Activated naive CD8-positive, alpha-beta T cell treated with anti-CD3 and anti-CD28 coated beads, Interleukin-2, amount 50 U/mL, for 24 hours (primary cell): ENCODE data around the gene LDB3.

ENCODE experiments used
- ATAC-seq: fragments of 150-1000 bp; cut with Tn5 transposase; one replicate; pipeline ENCODE4 v1.10.0; 2021
- DNase-seq: peaks from one replicate; pipeline ENCODE4 v3.0.0; 2021
- H3K27ac Mint-ChIP-seq: one replicate; pipeline ENCODE4 v1.8.0; 2021; ENCODE audit warnings: mild to moderate bottlenecking, mixed read lengths
- H3K27me3 Mint-ChIP-seq: one replicate; pipeline ENCODE4 v1.8.0; 2021; ENCODE audit warnings: mixed read lengths
- H3K36me3 Mint-ChIP-seq: one replicate; pipeline ENCODE4 v1.8.0; 2021; ENCODE audit warnings: low read depth, mixed read lengths
- H3K4me1 Mint-ChIP-seq: one replicate; pipeline ENCODE4 v1.8.0; 2021; ENCODE audit warnings: mixed read lengths
- H3K4me3 Mint-ChIP-seq: one replicate; pipeline ENCODE4 v1.8.0; 2021; ENCODE audit warnings: mild to moderate bottlenecking, moderate library complexity, mixed read lengths
- H3K9me3 Mint-ChIP-seq: one replicate; pipeline ENCODE4 v1.8.0; 2021; ENCODE audit warnings: mixed read lengths

The LDB3 gene

GRCh38 chr10:86657011-86657395 lies 11.3 kb upstream of the LDB3 start:
- DNase-seq: no peak
- no peaks in the 10 kb centered on the region for H3K4me1 Mint-ChIP-seq
- H3K27ac Mint-ChIP-seq: no peak overlapping the region
- no peaks in the 10 kb centered on the region for H3K36me3 Mint-ChIP-seq
- no peak overlapping the region for H3K4me3 Mint-ChIP-seq
- ATAC-seq: no peak
- H3K27me3 Mint-ChIP-seq: no peaks in the 10 kb centered on the region
- no peaks in the 10 kb centered on the region for H3K9me3 Mint-ChIP-seq

DNA sequence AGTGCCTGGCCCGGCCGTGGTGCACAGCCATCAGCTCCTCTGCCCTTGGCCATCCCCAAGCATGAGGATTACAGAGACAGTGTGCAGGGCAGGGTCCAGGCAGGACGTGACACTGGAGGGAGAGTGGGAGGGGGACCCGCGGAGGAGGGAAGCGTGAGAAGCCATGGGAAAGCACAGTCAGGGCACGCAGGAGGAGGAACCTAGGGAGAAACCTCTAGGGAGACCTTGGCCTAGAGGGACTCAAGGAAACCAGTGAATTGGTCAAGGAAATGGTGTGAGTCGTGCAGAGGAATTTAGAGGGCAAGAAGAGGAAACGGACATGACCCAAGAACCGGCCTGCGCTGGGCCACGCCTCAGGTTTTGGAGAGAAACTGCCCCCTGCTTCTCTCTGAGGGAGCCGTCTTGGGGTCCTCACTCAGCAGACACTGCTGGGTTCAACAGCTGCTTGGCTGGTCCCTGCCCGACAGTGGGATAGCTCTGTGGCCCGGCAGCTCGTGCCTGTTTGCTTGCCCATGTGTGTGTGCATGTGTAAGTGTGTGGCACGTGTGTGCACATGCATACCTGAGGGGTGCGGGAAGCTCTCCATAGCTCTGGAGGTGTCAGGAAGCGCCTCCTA lies 10.8 kb upstream of the LDB3 start:
- Mint-ChIP-seq H3K4me1 (no peaks in the 10 kb centered on the region), H3K4me3 (no peak overlapping the region), H3K36me3 (no peaks in the 10 kb centered on the region), H3K9me3 (no peaks in the 10 kb centered on the region), H3K27me3 (no peaks in the 10 kb centered on the region), H3K27ac (no peak overlapping the region)
- DNase-seq (no peak), ATAC-seq (no peak)

DNA sequence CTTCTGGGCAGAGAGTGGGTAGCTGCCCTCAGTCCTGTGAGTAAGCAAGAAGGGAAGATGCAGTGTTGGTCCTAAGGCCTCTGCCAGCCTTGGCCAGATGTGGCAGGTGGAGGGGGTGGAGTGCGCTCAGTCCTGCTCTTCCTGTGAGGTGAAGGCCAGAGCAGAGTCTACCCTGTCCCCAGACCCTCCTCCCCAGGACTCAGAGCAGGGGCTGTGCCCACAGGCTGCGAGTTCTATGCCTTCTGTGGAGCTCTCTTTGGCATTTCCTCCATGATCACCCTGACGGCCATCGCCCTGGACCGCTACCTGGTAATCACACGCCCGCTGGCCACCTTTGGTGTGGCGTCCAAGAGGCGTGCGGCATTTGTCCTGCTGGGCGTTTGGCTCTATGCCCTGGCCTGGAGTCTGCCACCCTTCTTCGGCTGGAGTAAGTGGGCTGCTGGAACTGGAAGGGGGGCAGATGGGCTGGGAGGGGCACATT lies 10.0 kb upstream of the LDB3 start:
- H3K4me3 Mint-ChIP-seq: no peak overlapping the region
- no peaks in the 10 kb centered on the region for H3K36me3 Mint-ChIP-seq
- no peaks in the 10 kb centered on the region for H3K9me3 Mint-ChIP-seq
- DNase-seq: no peak
- ATAC-seq: no peak
- H3K27ac Mint-ChIP-seq: no peak overlapping the region
- H3K4me1 Mint-ChIP-seq: no peaks in the 10 kb centered on the region
- no peaks in the 10 kb centered on the region for H3K27me3 Mint-ChIP-seq

- no peaks in the 10 kb centered on the region for H3K36me3 Mint-ChIP-seq
- DNase-seq (no peak), ATAC-seq (no peak)
Observed at GRCh38 chr10:86658751-86659150, 9.6 kb upstream of the LDB3 start.

DNA sequence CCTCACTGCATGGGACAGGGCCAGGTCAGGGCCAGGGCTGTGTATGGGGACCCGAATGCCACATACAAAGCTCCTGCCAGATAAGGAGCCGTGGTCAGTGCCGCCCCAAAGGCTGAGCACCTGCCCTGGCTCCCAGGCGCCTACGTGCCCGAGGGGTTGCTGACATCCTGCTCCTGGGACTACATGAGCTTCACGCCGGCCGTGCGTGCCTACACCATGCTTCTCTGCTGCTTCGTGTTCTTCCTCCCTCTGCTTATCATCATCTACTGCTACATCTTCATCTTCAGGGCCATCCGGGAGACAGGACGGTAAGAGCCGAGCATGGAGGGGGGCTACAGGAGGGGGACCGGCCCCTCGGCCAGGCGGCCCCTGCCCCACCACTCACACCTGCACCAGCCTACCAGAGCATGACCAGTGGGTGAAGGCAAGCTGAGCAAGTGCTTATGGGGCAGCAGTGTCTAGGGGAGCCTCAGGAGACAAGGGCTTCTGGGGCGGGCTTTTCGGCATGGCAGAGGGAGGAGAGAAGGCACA lies 9.1 kb upstream of the LDB3 start:
- Mint-ChIP-seq H3K4me1 (no peaks in the 10 kb centered on the region), H3K9me3 (no peaks in the 10 kb centered on the region), H3K27ac (no peak overlapping the region), H3K4me3 (no peak overlapping the region), H3K36me3 (no peaks in the 10 kb centered on the region), H3K27me3 (no peaks in the 10 kb centered on the region)
- ATAC-seq: no peak
- no peak for DNase-seq

More at GRCh38 chr10:86658751-86659150, 9.6 kb upstream of the LDB3 start:
- Mint-ChIP-seq H3K27me3 (no peaks in the 10 kb centered on the region), H3K4me3 (no peak overlapping the region), H3K27ac (no peak overlapping the region), H3K4me1 (no peaks in the 10 kb centered on the region), H3K9me3 (no peaks in the 10 kb centered on the region)

DNA sequence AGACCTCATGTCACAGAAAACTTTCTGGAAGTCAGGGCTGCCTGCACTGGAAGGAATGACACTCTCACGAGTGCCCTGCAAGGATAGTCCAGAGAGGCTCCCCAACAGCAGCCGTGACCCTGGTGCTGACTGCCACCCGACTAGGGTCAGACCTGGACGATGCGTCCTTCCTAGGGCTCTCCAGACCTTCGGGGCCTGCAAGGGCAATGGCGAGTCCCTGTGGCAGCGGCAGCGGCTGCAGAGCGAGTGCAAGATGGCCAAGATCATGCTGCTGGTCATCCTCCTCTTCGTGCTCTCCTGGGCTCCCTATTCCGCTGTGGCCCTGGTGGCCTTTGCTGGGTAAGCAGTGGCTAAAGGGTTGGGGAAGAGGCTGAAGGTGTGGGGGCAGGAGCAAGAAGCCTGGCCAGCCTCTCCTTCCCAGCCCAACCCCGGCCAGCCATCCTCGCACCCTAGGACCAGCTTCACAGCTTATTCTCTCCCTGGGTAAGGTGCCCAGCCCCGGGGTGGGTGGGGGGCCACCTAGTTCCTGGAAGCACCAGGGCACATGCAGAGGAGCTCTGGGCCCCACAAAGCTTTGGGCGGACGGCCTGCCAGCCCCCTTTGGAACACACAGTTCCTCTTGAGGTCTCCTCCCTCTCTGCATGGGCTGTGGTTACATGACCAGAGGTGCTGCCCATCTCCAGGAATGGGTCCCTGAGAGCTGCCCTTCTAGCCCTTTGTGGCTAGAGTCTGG lies 8.4 kb upstream of the LDB3 start:
- ATAC-seq (no peak), DNase-seq (no peak)
- H3K27ac Mint-ChIP-seq: no peak overlapping the region
- no peaks in the 10 kb centered on the region for H3K27me3 Mint-ChIP-seq
- H3K4me3 Mint-ChIP-seq: no peak overlapping the region
- H3K36me3 Mint-ChIP-seq: no peaks in the 10 kb centered on the region
- no peaks in the 10 kb centered on the region for H3K9me3 Mint-ChIP-seq
- H3K4me1 Mint-ChIP-seq: no peaks in the 10 kb centered on the region

- ATAC-seq (no peak), DNase-seq (no peak)
- no peaks in the 10 kb centered on the region for H3K9me3 Mint-ChIP-seq
- no peak overlapping the region for H3K4me3 Mint-ChIP-seq
- H3K36me3 Mint-ChIP-seq: no peaks in the 10 kb centered on the region
- no peak overlapping the region for H3K27ac Mint-ChIP-seq
- H3K4me1 Mint-ChIP-seq: no peaks in the 10 kb centered on the region
- no peaks in the 10 kb centered on the region for H3K27me3 Mint-ChIP-seq
Observed at GRCh38 chr10:86661161-86662025, 6.9 kb upstream of the LDB3 start.

GRCh38 chr10:86662186-86663045 lies 5.9 kb upstream of the LDB3 start:
- Mint-ChIP-seq H3K9me3 (no peaks in the 10 kb centered on the region), H3K36me3 (no peaks in the 10 kb centered on the region), H3K27me3 (no peaks in the 10 kb centered on the region), H3K4me1 (no peaks in the 10 kb centered on the region), H3K4me3 (no peak overlapping the region), H3K27ac (no peak overlapping the region)
- ATAC-seq (no peak), DNase-seq (no peak)

GRCh38 chr10:86663046-86663345 lies 5.3 kb upstream of the LDB3 start:
- H3K4me1 Mint-ChIP-seq: no peaks in the 10 kb centered on the region
- H3K27ac Mint-ChIP-seq: no peak overlapping the region
- H3K4me3 Mint-ChIP-seq: no peak overlapping the region
- DNase-seq (no peak), ATAC-seq (no peak)
- no peaks in the 10 kb centered on the region for H3K36me3 Mint-ChIP-seq
- H3K9me3 Mint-ChIP-seq: no peaks in the 10 kb centered on the region
- no peaks in the 10 kb centered on the region for H3K27me3 Mint-ChIP-seq

DNA sequence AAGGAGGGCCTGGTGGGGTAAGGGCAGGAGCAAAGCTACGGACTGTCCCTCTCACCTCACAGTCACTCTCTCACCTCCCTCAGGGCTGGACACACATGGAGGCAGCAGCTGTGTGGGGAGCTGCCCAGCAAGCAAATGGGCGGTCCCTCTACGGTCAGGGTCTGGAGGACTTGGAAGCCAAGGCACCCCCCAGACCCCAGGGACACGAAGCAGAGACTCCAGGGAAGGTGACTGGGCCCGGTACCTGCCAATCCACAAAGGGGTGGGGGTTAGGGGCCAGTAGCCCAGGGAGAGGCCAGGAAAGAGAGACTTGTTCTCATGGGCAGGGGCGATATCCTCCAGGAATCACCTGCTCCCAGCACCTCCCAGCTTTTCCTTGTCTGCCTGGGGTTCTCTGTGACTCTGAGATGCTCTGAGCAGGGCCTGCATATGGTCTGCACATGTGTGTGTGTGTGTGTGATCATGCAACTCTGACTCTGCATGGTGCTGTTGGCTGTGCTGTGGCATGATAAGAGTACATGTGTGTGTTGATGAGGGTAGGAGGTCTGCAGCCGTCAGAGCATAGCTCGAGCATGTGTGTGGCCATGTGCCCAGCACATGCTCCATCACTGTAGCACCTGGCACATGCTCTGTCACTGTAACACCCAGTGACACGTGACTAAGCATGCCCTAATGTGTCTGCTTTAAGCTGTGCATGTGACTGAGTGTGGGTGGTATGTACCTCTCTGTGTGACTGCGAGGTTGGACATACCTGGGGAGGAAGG lies 4.6 kb upstream of the LDB3 start:
- Mint-ChIP-seq H3K36me3 (no peaks in the 10 kb centered on the region), H3K9me3 (no peaks in the 10 kb centered on the region), H3K27ac (no peak overlapping the region), H3K4me3 (no peak overlapping the region), H3K27me3 (no peaks in the 10 kb centered on the region), H3K4me1 (no peaks in the 10 kb centered on the region)
- DNase-seq (no peak), ATAC-seq (no peak)

DNA sequence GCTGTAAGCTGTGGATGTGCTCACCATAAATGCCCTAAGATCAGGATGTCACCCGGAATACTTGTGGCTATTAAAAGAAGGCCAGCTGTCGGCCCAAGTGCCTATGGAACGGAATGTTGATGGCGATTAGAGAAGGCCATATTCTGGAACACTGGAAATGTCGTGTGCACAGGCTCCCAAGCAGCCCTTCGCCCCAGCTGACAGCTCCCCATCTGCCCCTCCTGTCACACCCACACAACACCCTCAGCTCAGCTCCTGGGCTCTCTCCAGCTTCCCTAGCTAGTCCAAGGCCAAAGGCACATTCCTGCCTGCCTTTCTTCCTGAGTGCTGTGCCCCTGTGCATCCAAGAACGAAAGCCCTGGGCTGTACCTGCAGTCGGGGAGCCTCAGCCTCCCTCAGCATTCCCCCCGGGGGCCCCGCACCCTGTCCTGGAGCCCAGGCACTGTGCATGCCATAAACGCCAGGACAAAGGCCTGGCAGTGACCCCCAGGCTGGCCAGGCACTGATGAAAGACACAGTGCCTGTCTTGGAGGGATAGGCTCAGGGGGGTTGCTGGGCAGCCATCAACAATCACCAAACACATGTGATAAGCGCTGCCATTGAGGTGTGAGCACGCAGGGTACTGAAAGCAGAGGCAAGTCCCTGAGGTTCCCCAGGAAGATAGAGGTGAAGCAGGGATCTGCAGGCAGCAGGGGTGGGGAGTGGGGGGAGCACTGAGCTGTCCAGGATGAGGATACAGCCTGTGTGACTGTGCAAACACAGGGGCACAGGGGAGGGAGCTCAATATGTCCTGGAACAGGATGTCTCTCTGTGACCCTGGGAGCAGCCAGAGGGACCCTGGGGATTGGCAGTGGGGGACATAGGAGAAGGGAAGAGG lies 3.7 kb upstream of the LDB3 start:
- H3K4me1 Mint-ChIP-seq: no peaks in the 10 kb centered on the region
- H3K4me3 Mint-ChIP-seq: no peak overlapping the region
- H3K27me3 Mint-ChIP-seq: no peaks in the 10 kb centered on the region
- DNase-seq (no peak), ATAC-seq (no peak)
- no peak overlapping the region for H3K27ac Mint-ChIP-seq
- H3K9me3 Mint-ChIP-seq: no peaks in the 10 kb centered on the region
- H3K36me3 Mint-ChIP-seq: no peaks in the 10 kb centered on the region

DNA sequence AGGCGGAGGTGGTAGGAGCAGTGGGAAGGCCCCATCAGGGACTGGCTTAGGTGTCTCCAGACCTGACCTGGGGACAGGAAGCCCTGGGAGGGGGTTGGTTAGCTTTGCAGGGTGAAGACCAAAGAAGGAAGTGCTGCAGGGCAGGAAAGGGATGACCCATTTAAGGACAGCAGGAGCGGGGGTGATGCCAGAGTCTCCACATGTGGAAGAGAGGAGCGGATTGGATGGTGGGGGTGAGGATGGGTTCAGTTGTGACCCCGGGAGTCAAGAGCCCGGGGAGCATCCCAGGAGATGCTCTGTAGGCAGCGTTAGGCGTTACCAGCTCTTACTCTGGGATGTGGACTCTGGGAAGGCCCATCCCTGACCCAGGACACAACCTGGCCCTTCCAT lies 3.1 kb upstream of the LDB3 start:
- Mint-ChIP-seq H3K9me3 (no peaks in the 10 kb centered on the region), H3K27me3 (no peaks in the 10 kb centered on the region), H3K27ac (no peak overlapping the region), H3K4me3 (no peak overlapping the region), H3K36me3 (no peaks in the 10 kb centered on the region), H3K4me1 (no peaks in the 10 kb centered on the region)
- DNase-seq (no peak), ATAC-seq (no peak)

DNA sequence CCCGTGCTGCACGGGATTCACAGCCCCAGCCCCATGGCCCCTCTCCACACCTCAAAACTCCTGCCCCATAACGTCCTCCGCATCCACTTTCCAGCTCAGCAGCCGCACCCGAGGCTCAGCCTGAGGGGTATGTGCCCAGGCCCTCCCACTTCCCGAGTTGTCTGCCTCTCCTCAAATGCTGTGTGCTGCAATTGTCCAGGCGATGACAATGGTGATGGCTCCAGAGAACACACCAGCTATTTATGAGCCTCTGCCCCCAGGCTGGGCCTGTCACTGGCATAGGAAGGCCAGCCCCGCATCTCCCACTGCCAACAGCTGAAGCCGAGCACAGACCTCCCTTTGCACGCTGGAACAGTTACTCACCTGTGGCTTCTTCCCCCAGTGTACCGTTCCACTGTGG lies 2.4 kb upstream of the LDB3 start:
- no peaks in the 10 kb centered on the region for H3K36me3 Mint-ChIP-seq

More for the DNA sequence above, 2.4 kb upstream of the LDB3 start:
- Mint-ChIP-seq H3K4me1 (no peaks in the 10 kb centered on the region), H3K27me3 (no peaks in the 10 kb centered on the region), H3K9me3 (no peaks in the 10 kb centered on the region), H3K4me3 (no peak overlapping the region), H3K27ac (no peak overlapping the region)
- no peak for ATAC-seq
- no peak for DNase-seq
